ENCODE results near the gene SLMAP.

DNA sequence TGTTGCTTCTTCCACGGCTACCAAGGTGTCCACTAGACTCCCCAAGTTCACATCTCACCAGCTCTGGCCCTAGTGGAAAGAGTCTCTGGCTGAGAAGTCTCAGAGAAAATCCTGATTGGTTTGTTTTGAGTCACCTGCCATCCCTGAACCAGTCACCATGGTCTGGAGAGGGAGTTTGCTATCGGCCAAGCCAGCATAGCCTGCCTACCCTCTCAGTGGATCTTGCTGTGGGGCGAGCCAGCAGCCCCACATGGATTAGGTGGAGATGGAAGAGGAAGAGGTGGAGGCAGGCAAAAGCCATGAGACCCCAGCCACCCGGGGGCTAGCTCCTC, 204.0 kb downstream of the SLMAP start:
- TF ChIP-seq GATA2 (IDR thresholded peaks at IDR 0.05; ENCODE audit: low read depth, low read length) = no peak
- TF ChIP-seq GATA3 (IDR thresholded peaks at IDR 0.05; ENCODE audit: low read depth, low read length) = no peak

All from SH-SY5Y (cell line).